OCI-LY3 (cell line): Measurements from ENCODE around the gene LRCH3.

Experiments
- H2AFZ ChIP-seq: fragments of 200-600, 300-600 bp; shearing (Covaris generic); 2 replicates; pipeline ENCODE4 v1.6.0; 2014; ENCODE audit warnings: antibody characterized with exemption, low read depth, low read length
- H3K27ac ChIP-seq: fragments of 200-600, 300-600 bp; sonication (generic); 2 replicates; pipeline ENCODE4 v1.5.1; 2014; ENCODE audit warnings: mild to moderate bottlenecking, low read length, moderate library complexity, mixed read lengths
- H3K27me3 ChIP-seq: fragments of 200-600, 300-600 bp; sonication (generic); 2 replicates; pipeline ENCODE4 v1.6.1; 2014; ENCODE audit warnings: low read depth, low read length, mixed read lengths
- H3K36me3 ChIP-seq: fragments of 200-600, 300-600 bp; sonication (generic); replicated peaks from 2 replicates; pipeline ENCODE3; 2014; ENCODE audit warnings: low read depth, low read length, mixed read lengths
- H3K4me1 ChIP-seq: fragments of 300-600, 200-600 bp; sonication (generic); 2 replicates; pipeline ENCODE4 v1.6.1; 2014; ENCODE audit warnings: low read length, mixed read lengths
- H3K4me2 ChIP-seq: fragments of 200-600, 300-600 bp; sonication (generic); 2 replicates; pipeline ENCODE4 v1.6.1; 2014; ENCODE audit warnings: low read length, mixed read lengths
- H3K4me3 ChIP-seq: fragments of 300-600, 200-600 bp; sonication (generic); 2 replicates; pipeline ENCODE4 v1.5.1; 2014; ENCODE audit warnings: antibody characterized with exemption, mild to moderate bottlenecking, low read length, moderate library complexity
- H3K79me2 ChIP-seq: fragments of 300-600, 200-600 bp; shearing (Covaris generic); 2 replicates; pipeline ENCODE4 v1.6.1; 2014; ENCODE audit warnings: mild to moderate bottlenecking, low read length, mixed read lengths
- H3K9ac ChIP-seq: fragments of 300-600, 200-600 bp; shearing (Covaris generic); 2 replicates; pipeline ENCODE4 v1.6.0; 2014; ENCODE audit warnings: mild to moderate bottlenecking, low read length, moderate library complexity
- H3K9me3 ChIP-seq: fragments of 200-600, 300-600 bp; shearing (Covaris generic); 2 replicates; pipeline ENCODE4 v1.6.1; 2014; ENCODE audit warnings: low read length, mixed read lengths; ENCODE audit not compliant: insufficient read depth
- H4K20me1 ChIP-seq: fragments of 200-600, 300-600 bp; sonication (generic); 2 replicates; pipeline ENCODE4 v1.6.1; 2016; ENCODE audit warnings: low read length, mixed read lengths; ENCODE audit not compliant: insufficient read depth
- CTCF ChIP-seq: fragments of 200-600, 300-600 bp; sonication (generic); IDR thresholded peaks from 2 replicates; pipeline ENCODE4 v1.5.1; 2014; ENCODE audit warnings: antibody characterized with exemption, low read length, low read depth
- EZH2phosphoT487 ChIP-seq: fragments of 200-600 bp; shearing (Covaris generic); IDR thresholded peaks from 2 replicates; pipeline ENCODE4 v1.6.1; 2018; ENCODE audit warnings: antibody characterized with exemption, mixed run types, low read depth

Gene LRCH3

GRCh38 chr3:197782230-197782629, 8.8 kb upstream of the LRCH3 start:
- H3K4me1 ChIP-seq, result peaks cover 15% of the 10 kb centered on the region
- H3K4me3 ChIP-seq, result no peak overlapping the region
- no peaks in the 10 kb centered on the region for H3K79me2 ChIP-seq
- peaks cover 22% of the 10 kb centered on the region for H3K36me3 ChIP-seq
- H2AFZ ChIP-seq, result no peak overlapping the region
- no peak overlapping the region for H3K9ac ChIP-seq
- H3K27me3 ChIP-seq, result no peaks in the 10 kb centered on the region
- H4K20me1 ChIP-seq, result no peaks in the 10 kb centered on the region
- no peak for TF ChIP-seq EZH2phosphoT487
- no peak for TF ChIP-seq CTCF
- peak overlapping the region; percentile 9; the same call in 1 of the 2 replicates for H3K27ac ChIP-seq
- no peaks in the 10 kb centered on the region for H3K9me3 ChIP-seq
- H3K4me2 ChIP-seq, result peak overlapping the region; percentile 12

GRCh38 chr3:197784019-197784585, 7.0 kb upstream of the LRCH3 start:
- peaks cover 15% of the 10 kb centered on the region for H3K4me1 ChIP-seq
- peaks cover 13% of the 10 kb centered on the region for H3K36me3 ChIP-seq
- H3K79me2 ChIP-seq, result no peaks in the 10 kb centered on the region
- TF ChIP-seq EZH2phosphoT487, result no peak
- no peak overlapping the region for H3K27ac ChIP-seq
- no peak overlapping the region for H3K4me2 ChIP-seq
- H2AFZ ChIP-seq, result no peak overlapping the region
- H3K27me3 ChIP-seq, result no peaks in the 10 kb centered on the region
- H3K9me3 ChIP-seq, result no peaks in the 10 kb centered on the region
- no peaks in the 10 kb centered on the region for H4K20me1 ChIP-seq
- H3K9ac ChIP-seq, result no peak overlapping the region
- no peak overlapping the region for H3K4me3 ChIP-seq

- Histone ChIP-seq H3K27ac (no peak overlapping the region), H3K4me1 (peaks cover 20% of the 10 kb centered on the region), H4K20me1 (no peaks in the 10 kb centered on the region), H3K9ac (no peak overlapping the region), H3K27me3 (no peaks in the 10 kb centered on the region), H3K9me3 (no peaks in the 10 kb centered on the region), H3K36me3 (peaks cover 2% of the 10 kb centered on the region), H3K4me3 (no peak overlapping the region), H3K4me2 (no peak overlapping the region), H3K79me2 (peaks cover 13% of the 10 kb centered on the region), H2AFZ (no peak overlapping the region)
- TF ChIP-seq EZH2phosphoT487 (no peak), CTCF (no peak)
Observed at GRCh38 chr3:197787412-197787811, 3.6 kb upstream of the LRCH3 start.

- H3K36me3 ChIP-seq, result no peaks in the 10 kb centered on the region
- H3K4me1 ChIP-seq, result peaks cover 26% of the 10 kb centered on the region
- H3K79me2 ChIP-seq, result peaks cover 32% of the 10 kb centered on the region
- no peaks in the 10 kb centered on the region for H3K9me3 ChIP-seq
- H3K4me3 ChIP-seq, result no peak overlapping the region
- no peak overlapping the region for H3K4me2 ChIP-seq
- no peak overlapping the region for H3K9ac ChIP-seq
- no peak overlapping the region for H2AFZ ChIP-seq
- no peak overlapping the region for H3K27ac ChIP-seq
- no peaks in the 10 kb centered on the region for H3K27me3 ChIP-seq
- peaks cover 14% of the 10 kb centered on the region; the same call in 1 of the 2 replicates for H4K20me1 ChIP-seq
- TF ChIP-seq CTCF, result no peak
Observed at GRCh38 chr3:197789309-197789708, 1.7 kb upstream of the LRCH3 start.
